CD4-positive, alpha-beta T cell treated with Interleukin-12 subunit alpha and Interleukin-12 subunit beta, for 1 hour (primary cell): ENCODE measurements around the gene LILRB4.
A peak's percentile ranks its signal among the peaks of the same experiment; 100 is the strongest.
"Not testable (repeated sequence)": the region's sequence is repeated elsewhere in the genome, so short reads cannot be mapped to it uniquely, and the experiment has no call there.

Experiments
- DNase-seq: peaks from one replicate; pipeline ENCODE4 v3.0.0-alpha.2; 2020

The LILRB4 gene

DNA sequence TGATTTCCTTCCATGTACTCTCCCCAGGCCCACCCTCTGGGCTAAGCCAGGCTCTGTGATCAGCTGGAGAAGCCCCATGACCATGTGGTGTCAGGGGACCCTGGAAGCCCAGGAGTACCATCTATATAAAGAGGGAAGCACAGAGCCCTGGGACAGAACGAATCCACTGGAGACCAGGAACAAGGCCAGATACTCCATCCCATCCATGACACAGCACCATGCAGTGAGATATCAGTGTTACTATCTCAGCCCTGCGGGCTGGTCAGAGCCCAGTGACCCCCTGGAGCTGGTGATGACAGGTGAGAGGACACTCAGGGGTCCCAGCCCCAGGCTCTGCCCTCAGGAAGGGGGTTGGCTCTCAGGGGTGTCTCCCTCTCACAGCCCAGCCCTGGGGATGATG, 34.0 kb downstream of the LILRB4 start:
- no peak for DNase-seq

DNA sequence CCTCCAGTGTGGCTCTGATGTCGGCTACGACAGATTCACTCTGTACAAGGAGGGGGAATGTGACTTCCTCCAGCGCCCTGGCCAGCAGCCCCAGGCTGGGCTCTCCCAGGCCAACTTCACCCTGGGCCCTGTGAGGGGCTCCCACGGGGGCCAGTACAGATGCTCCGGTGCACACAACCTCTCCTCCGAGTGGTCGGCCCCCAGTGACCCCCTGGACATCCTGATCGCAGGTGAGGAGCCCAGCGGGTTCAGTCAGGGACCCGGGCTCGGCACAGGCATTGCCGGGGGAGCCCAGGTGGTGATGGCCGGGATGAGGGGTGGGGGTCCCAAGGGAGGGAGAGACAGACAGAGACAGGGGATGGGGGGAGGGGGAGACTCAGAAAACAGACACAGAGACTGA, 34.9 kb downstream of the LILRB4 start:
- DNase-seq: not testable (repeated sequence)

DNA sequence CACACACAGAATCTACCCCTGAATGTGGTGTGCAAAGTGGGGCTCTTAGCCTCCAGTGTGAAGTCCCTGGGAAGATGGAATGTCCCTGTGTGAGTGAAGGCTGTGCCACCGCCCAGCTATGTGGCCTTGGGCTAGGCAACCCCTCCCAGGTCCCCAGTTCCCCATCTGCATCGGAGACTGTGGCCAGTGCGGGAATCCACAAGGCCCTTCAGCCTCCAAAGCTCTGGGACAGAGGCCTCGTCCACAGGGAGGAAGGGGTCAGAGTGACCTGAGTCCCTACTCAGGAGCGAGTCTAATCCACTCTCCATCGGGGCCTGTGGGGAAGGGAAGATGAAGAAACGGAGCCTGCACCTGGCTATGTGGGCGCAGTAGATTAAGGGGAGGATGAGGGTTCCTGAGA, 42.1 kb downstream of the LILRB4 start:
- no peak for DNase-seq

DNA sequence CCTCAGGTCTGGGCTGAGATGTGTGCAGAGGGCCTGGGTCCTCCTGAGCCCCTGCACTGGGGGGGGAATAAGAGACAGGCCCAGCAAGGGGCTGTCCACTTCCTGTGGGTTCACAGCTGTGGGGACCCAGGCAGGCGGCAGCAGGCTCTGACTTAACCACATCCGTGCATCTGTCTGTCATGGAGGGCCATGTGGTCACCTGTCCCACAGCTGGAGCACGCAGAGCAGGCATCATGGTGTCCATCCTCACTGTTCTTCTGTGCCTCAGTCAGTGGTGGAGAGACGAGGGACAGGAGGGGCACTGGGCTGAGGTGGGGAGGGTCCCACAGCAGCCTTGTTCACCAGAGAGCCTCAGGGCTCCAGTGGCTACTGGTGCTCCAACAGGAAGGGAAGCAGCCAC, 45.2 kb downstream of the LILRB4 start:
- DNase-seq: peak; percentile 6

DNA sequence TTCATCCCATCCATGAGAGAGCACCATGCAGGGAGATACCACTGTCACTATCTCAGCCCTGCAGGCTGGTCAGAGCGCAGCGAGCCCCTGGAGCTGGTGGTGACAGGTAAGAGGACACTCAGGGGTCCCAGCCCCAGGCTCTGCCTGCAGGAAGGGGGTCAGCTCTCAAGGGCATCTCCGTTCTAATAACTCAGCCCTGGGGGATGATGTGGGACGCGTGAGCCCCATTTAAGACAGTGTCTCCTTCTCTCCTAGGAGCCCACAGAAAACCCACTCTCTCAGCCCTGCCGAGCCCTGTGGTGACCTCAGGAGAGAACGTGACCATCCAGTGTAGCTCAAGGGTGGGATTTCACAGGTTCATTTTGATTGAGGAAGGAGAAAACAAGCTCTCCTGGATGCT, 46.0 kb downstream of the LILRB4 start:
- DNase-seq: no peak

DNA sequence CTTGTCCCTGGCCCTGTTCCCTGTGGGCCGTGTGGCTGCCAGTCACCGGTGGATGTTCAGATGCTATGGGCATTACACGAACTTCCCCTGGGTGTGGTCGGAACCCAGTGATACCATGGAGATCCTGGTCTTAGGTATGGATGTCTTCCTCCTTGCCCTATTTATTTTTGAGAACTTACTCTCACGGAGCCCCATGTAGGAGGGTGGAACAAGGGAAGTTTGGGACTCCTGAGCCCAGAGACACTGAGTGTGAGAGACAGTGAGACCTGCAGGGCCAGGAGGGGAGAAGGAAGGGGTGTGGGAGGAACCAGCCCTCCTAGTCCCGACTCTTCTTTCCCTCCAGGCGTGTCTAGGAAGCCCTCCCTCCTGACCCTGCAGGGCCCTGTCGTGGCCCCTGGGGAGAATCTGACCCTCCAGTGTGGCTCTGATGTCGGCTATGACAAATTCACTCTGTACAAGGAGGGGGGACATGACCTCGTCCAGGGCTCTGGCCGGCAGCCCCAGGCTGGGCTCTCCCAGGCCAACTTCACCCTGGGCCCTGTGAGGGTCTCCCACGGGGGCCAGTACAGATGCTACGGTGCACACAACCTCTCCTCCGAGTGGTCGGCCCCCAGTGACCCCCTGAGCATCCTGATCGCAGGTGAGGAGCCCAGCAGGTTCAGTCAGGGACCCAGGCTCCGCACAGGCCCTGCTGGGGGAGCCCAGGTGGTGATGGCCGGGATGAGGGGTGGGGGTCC, 46.6 kb downstream of the LILRB4 start:
- no peak for DNase-seq

DNA sequence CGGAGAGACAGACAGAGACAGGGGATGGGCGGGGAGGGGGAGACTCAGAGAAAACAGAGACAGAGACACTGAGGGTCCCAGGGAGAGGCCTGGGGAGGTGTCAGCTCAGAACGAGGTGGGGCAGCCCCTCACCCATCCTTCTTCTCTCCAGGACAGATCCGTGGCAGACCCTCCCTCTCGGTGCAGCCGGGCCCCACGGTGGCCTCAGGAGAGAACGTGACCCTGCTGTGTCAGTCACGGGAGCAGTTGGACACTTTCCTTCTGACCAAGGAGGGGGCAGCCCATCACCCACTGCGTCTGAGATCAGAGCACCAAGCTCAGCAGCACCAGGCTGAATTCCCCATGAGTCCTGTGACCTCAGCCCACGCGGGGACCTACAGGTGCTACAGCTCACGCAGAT, 47.2 kb downstream of the LILRB4 start:
- not testable (repeated sequence) for DNase-seq
